Retinal pigment epithelial cell (primary cell): ENCODE results near the gene ARIH2.

ENCODE experiments used
- DNase-seq: peaks from one replicate; pipeline ENCODE4 v3.0.0-alpha.2; 2010; ENCODE audit warnings: low read depth
- H3K4me3 ChIP-seq: 2 replicates; pipeline ENCODE4 v1.5.1; 2011; ENCODE audit warnings: mild to moderate bottlenecking, low read length, control low read depth, moderate library complexity
- TF ChIP-seq, protein P1 (sequence below): conservative IDR thresholded peaks from 2 replicates; pipeline ENCODE4 v1.5.1; 2011; ENCODE audit warnings: low read depth, low read length, control low read depth, inconsistent platforms

ARIH2 gene

GRCh38 chr3:48970586-48970985, 51.9 kb downstream of the ARIH2 start:
- no peak for DNase-seq
- TF ChIP-seq, protein P1, sequence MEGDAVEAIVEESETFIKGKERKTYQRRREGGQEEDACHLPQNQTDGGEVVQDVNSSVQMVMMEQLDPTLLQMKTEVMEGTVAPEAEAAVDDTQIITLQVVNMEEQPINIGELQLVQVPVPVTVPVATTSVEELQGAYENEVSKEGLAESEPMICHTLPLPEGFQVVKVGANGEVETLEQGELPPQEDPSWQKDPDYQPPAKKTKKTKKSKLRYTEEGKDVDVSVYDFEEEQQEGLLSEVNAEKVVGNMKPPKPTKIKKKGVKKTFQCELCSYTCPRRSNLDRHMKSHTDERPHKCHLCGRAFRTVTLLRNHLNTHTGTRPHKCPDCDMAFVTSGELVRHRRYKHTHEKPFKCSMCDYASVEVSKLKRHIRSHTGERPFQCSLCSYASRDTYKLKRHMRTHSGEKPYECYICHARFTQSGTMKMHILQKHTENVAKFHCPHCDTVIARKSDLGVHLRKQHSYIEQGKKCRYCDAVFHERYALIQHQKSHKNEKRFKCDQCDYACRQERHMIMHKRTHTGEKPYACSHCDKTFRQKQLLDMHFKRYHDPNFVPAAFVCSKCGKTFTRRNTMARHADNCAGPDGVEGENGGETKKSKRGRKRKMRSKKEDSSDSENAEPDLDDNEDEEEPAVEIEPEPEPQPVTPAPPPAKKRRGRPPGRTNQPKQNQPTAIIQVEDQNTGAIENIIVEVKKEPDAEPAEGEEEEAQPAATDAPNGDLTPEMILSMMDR = no peak
- H3K4me3 ChIP-seq = no peak overlapping the region

GRCh38 chr3:48974076-48974864, 55.6 kb downstream of the ARIH2 start:
- TF ChIP-seq, protein P1 = no peak
- no peak overlapping the region for H3K4me3 ChIP-seq
- DNase-seq = no peak

DNA sequence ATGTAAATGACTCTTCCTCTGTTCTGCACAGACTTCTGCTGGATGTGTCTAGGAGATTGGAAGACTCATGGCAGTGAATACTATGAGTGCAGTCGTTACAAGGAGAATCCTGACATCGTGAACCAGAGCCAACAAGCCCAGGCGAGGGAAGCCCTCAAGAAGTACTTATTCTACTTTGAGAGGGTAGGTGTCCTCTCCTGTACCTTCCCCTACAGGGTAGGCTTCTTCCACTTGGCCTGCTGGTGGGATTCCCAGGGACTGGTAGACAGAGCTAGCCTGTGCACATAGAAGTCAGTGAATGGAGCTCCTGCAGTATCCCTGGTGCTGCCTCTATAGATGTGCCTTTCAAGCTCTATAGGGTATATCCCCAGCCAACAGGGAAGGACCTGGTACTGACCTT, 60.8 kb downstream of the ARIH2 start:
- H3K4me3 ChIP-seq = no peak overlapping the region
- TF ChIP-seq, protein P1 = no peak
- DNase-seq = no peak

DNA sequence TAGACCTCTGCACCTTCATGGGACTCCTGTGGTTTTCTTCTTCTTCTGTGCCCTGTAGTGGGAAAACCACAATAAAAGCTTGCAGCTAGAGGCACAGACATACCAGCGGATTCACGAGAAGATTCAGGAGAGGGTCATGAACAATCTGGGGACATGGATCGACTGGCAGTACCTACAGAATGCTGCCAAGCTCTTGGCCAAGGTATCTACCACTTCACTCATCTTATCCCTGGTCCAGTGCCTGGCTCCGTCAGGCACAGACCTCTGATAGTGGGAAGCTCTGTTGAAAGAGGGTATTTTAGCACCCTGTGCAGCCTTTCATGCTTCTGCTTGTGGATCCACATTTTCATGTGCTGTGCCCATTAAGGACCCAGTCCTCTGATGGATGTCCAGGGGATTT, 61.7 kb downstream of the ARIH2 start:
- TF ChIP-seq, protein P1 = no peak

DNA sequence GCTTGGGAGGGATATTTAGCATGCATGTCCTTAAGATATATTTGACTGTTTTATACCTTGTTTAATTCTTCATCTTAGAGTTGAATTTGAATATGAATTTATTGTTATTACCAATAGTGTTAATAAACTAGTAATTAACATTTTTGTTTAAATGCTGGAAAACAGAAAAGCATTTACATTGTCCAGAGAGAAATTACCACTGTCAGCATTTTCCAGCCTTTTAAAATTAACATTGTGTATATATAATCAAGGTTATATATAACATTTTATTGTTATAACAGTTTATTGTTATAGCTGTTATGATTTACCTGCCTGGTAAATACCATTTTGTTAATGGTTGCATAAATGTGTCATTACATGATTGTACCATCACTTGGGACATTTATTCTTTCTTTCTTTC, 63.4 kb downstream of the ARIH2 start:
- H3K4me3 ChIP-seq = no peak overlapping the region
- no peak for DNase-seq
- TF ChIP-seq, protein P1 = no peak

More for the DNA sequence above, 61.7 kb downstream of the ARIH2 start:
- H3K4me3 ChIP-seq = no peak overlapping the region
- DNase-seq = no peak

GRCh38 chr3:48982686-48983085, 64.0 kb downstream of the ARIH2 start:
- TF ChIP-seq, protein P1 = no peak
- H3K4me3 ChIP-seq = no peak overlapping the region
- no peak for DNase-seq

GRCh38 chr3:48983096-48983495, 64.5 kb downstream of the ARIH2 start:
- no peak overlapping the region for H3K4me3 ChIP-seq
- DNase-seq = no peak
- TF ChIP-seq, protein P1 = no peak
